CD4-positive, CD25-positive, alpha-beta regulatory T cell (primary cell): Measurements from ENCODE around the gene ELF2. TPM values are rescaled to one million over a fixed set of nuclear protein-coding genes. Genes with fewer than 3 reads are reported as not detected.

Experiments used
- ATAC-seq, 2 donors: fragments of 150-1000 bp; cut with Tn5 transposase; one replicate each; pipeline ENCODE4 v1.10.0; 2021; ENCODE audit warnings: low read depth in 2 of 2, moderate number of reproducible peaks in 2 of 2, moderate library complexity in 1 of 2
- DNase-seq, 3 donors: peaks; one replicate each; pipeline versions ENCODE4 v3.0.0 to v3.0.0-alpha.2; 2012 to 2022; ENCODE audit warnings: mixed read lengths in 1 of 3
- H3K27ac ChIP-seq: one replicate; pipeline ENCODE4 v1.7.0; 2013; ENCODE audit warnings: mild to moderate bottlenecking, low read length; ENCODE audit not compliant: insufficient read depth, poor library complexity, severe bottlenecking
- H3K27me3 ChIP-seq: one replicate; pipeline ENCODE4 v1.7.0; 2013; ENCODE audit warnings: low read length; ENCODE audit not compliant: control insufficient read depth, insufficient read depth
- H3K36me3 ChIP-seq: one replicate; pipeline ENCODE4 v1.7.0; 2013; ENCODE audit warnings: mild to moderate bottlenecking, low read length, moderate library complexity; ENCODE audit not compliant: control insufficient read depth, insufficient read depth
- H3K4me1 ChIP-seq: 2 replicates; pipeline ENCODE4 v1.7.0; 2013; ENCODE audit warnings: mild to moderate bottlenecking, low read length; ENCODE audit not compliant: insufficient read depth, control insufficient read depth, poor library complexity, severe bottlenecking
- H3K4me3 ChIP-seq: one replicate; pipeline ENCODE4 v1.7.0; 2013; ENCODE audit warnings: low read depth, mild to moderate bottlenecking, low read length, moderate library complexity
- H3K9me3 ChIP-seq, 2 experiments: 1 replicate in 1 of 2; 2 replicates in 1 of 2; pipeline ENCODE4 v1.7.0; 2013; ENCODE audit warnings: low read length in 2 of 2, mild to moderate bottlenecking in 1 of 2, moderate library complexity in 1 of 2; ENCODE audit not compliant: control insufficient read depth in 2 of 2
- H3K27ac Mint-ChIP-seq, 3 donors: one replicate each; pipeline ENCODE4 v1.8.0; 2020 to 2022; ENCODE audit warnings: mild to moderate bottlenecking in 3 of 3, mixed read lengths in 3 of 3, moderate library complexity in 2 of 3
- H3K27me3 Mint-ChIP-seq: one replicate; pipeline ENCODE4 v1.8.0; 2022; ENCODE audit warnings: mild to moderate bottlenecking, mixed read lengths
- H3K36me3 Mint-ChIP-seq: one replicate; pipeline ENCODE4 v1.8.0; 2020; ENCODE audit warnings: mixed read lengths
- H3K4me1 Mint-ChIP-seq, 4 donors: one replicate each; pipeline ENCODE4 v1.8.0; 2020 to 2022; ENCODE audit warnings: mixed read lengths in 4 of 4, mild to moderate bottlenecking in 1 of 4
- H3K4me3 Mint-ChIP-seq, 4 donors: one replicate each; pipeline ENCODE4 v1.8.0; 2020 to 2022; ENCODE audit warnings: mild to moderate bottlenecking in 4 of 4, mixed read lengths in 4 of 4, moderate library complexity in 3 of 4
- H3K9me3 Mint-ChIP-seq, 7 donors: one replicate each; pipeline ENCODE4 v1.8.0; 2020 to 2022; ENCODE audit warnings: mixed read lengths in 7 of 7, mild to moderate bottlenecking in 3 of 7, moderate library complexity in 2 of 7
- polyA plus RNA-seq, 4 donors: library from polyadenylated mRNA; unstranded; fragments of 300-500 nt; fragmentation: Illumina TruSeq; gene quantifications; one replicate each; pipeline ENCODE4 v1.2.3, GENCODE V29; 2021
- total RNA-seq: library from RNA; stranded (reverse); gene quantifications from one replicate; pipeline ENCODE4 v1.2.3, GENCODE V29; 2022

ELF2 gene
- total and polyA plus RNA-seq, 5 donors from 2014 or later, result 27.7 to 75.0 (median 32.9) TPM

DNA sequence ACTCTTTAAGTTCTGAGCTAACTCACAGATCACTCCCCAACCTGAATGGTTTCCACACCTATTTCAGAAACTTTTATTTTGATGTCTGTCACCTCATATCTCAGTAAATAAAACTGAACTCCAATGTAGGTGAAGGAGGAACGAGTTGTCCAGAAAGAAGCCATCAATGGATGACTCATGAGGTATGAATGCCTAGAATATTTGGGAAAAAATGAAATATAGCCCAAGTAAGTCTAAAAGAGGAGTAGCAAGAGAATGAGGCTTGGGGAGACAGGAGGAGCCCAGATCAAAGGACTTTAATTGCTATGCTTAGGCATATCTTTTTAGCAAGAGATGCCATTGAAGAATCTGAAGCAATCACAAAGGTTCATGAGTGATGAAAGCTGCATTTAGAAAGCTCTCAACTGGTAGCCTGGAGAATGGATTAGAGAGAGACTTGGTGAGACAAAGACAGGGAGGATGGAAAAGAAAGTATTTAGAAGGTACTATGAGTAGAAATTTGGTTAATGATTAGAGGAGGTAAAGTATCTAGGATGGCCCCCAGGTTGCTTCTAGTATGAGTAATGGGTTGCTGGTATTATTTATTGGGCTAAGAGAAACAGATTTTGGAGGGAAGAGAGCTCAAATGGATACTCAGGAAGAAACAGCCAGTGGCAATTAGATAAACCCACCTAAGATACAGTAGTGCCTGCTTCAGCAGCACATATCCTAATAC is 122.1 kb downstream of the ELF2 start:
- Mint-ChIP-seq H3K4me3 (no peak overlapping the region), H3K27ac (peak overlapping the region; percentile 32 to 68 (median 60)), H3K36me3 (peaks cover 43% of the 10 kb centered on the region), H3K9me3 (peaks cover 0 to 2% (median 0%) of the 10 kb centered on the region in 7 donors), H3K27me3 (no peaks in the 10 kb centered on the region), H3K4me1 (peaks cover 18 to 42% (median 36%) of the 10 kb centered on the region in 4 donors)
- DNase-seq (no peak), ATAC-seq (no peak)
- Histone ChIP-seq H3K36me3 (peaks cover 59% of the 10 kb centered on the region), H3K4me3 (no peak overlapping the region), H3K27ac (no peak overlapping the region), H3K9me3 (no peaks in the 10 kb centered on the region), H3K4me1 (peaks cover 5% of the 10 kb centered on the region), H3K27me3 (no peaks in the 10 kb centered on the region)

DNA sequence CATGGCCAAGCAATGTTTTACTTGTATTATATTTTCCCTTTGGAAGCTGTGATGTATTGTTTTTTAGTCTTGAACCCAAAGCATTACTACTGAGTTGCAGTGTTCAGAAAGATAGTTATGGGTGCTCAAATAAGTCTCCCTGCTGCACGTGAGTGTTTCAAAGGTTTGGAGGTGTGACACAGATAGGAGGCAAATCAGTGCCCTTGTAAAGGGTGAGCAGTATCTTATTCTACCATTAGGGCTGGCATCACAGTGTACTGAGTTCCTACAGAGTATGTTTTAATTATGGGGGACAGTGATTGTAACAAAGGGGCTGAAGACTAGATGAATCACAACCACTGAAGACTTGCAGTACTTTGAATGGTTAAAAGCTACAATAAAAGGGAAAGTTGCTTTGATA is 123.1 kb downstream of the ELF2 start:
- no peaks in the 10 kb centered on the region for H3K27me3 ChIP-seq
- no peak overlapping the region for H3K4me3 ChIP-seq
- ATAC-seq (no peak), DNase-seq (no peak)
- H3K4me1 Mint-ChIP-seq, result peaks cover 19 to 40% (median 34%) of the 10 kb centered on the region in 4 donors
- H3K36me3 ChIP-seq, result peaks cover 54% of the 10 kb centered on the region
- H3K27ac ChIP-seq, result no peak overlapping the region
- H3K27me3 Mint-ChIP-seq, result no peaks in the 10 kb centered on the region
- peaks cover 0 to 2% (median 0%) of the 10 kb centered on the region in 7 donors for H3K9me3 Mint-ChIP-seq
- peak overlapping the region; percentile 4 to 68 (median 60) for H3K27ac Mint-ChIP-seq
- H3K4me3 Mint-ChIP-seq, result no peak overlapping the region
- no peaks in the 10 kb centered on the region for H3K9me3 ChIP-seq
- H3K36me3 Mint-ChIP-seq, result peaks cover 44% of the 10 kb centered on the region
- peaks cover 5% of the 10 kb centered on the region for H3K4me1 ChIP-seq

DNA sequence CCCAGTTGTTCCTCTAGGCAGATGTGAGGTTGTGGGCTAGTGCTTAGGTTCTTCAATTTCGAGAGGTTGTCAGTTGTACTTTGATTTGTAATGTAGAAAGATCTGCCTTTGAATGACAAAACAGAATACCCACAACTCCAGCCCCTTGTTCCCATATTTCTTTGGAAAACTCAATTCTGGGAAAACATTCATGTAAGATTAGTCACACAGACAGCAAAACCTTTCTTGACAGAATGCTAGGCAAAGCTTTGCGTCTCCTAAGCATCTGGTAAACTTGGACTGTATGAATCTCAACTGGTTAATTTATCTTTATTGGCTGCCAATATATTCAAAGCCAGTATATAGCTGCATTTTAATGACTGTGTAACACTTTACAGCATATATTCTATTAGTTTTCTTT is 126.6 kb downstream of the ELF2 start:
- ATAC-seq (no peak), DNase-seq (no peak)
- no peaks in the 10 kb centered on the region for H3K27me3 ChIP-seq
- H3K9me3 Mint-ChIP-seq, result peaks cover 0 to 2% (median 0%) of the 10 kb centered on the region in 7 donors
- no peak overlapping the region for H3K4me3 ChIP-seq
- H3K4me3 Mint-ChIP-seq, result no peak overlapping the region
- H3K27me3 Mint-ChIP-seq, result no peaks in the 10 kb centered on the region
- no peaks in the 10 kb centered on the region for H3K9me3 ChIP-seq
- H3K27ac Mint-ChIP-seq, result no peak overlapping the region
- peaks cover 41% of the 10 kb centered on the region for H3K36me3 ChIP-seq
- peaks cover 38% of the 10 kb centered on the region for H3K36me3 Mint-ChIP-seq
- no peak overlapping the region for H3K27ac ChIP-seq
- peaks cover 12 to 29% (median 23%) of the 10 kb centered on the region in 4 donors for H3K4me1 Mint-ChIP-seq
- no peaks in the 10 kb centered on the region for H3K4me1 ChIP-seq

DNA sequence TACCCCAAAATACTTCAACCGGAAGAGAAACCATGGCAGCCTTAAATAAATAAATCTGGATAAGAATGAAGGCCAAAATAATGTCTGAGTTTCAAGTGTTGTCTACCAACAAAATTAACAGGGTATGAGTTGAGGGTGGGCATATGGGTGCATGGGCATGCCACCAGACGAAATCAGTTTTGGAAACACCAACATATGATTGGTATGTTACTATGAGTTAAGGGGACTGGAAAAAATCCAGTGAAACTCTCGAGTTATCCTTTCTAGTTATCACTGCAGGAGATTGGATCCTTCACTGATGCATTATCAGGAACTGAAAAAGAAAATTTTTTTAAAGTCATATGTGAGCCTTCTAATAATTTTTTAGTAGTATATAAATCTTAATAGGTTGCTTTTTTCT is 129.0 kb downstream of the ELF2 start:
- peaks cover 36% of the 10 kb centered on the region for H3K36me3 ChIP-seq
- no peaks in the 10 kb centered on the region for H3K27me3 Mint-ChIP-seq

DNA sequence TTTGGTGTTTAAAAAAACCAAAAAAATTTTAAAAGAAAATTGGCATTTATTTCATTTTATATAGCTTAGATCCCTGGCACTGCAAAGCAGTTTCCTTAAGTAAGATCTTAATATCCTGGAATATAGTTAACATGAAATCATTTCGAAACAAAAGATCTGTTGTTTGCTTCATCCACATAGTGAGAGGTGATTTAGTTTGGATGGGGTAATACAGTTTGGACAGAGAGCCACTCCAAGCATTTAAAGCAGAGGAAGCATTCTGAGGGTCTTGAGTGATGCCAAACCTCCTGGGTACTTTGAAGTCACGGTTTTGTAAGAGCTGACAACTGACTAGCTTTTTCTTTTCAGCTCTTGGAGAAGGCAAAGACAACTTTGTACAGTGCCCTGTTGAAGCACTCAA is 132.7 kb downstream of the ELF2 start:
- Histone ChIP-seq H3K4me1 (no peaks in the 10 kb centered on the region), H3K27ac (no peak overlapping the region), H3K9me3 (no peaks in the 10 kb centered on the region), H3K27me3 (no peaks in the 10 kb centered on the region), H3K36me3 (peaks cover 25% of the 10 kb centered on the region), H3K4me3 (no peak overlapping the region)
- no peak overlapping the region for H3K4me3 Mint-ChIP-seq
- DNase-seq, result no peak
- peak overlapping the region in 1 of 3 donors; percentile 61 for H3K27ac Mint-ChIP-seq
- ATAC-seq, result no peak
- no peaks in the 10 kb centered on the region for H3K27me3 Mint-ChIP-seq
- H3K36me3 Mint-ChIP-seq, result peaks cover 25% of the 10 kb centered on the region
- H3K4me1 Mint-ChIP-seq, result peaks cover 3 to 23% (median 11%) of the 10 kb centered on the region in 4 donors
- H3K9me3 Mint-ChIP-seq, result no peaks in the 10 kb centered on the region

More for the DNA sequence above, 129.0 kb downstream of the ELF2 start:
- H3K36me3 Mint-ChIP-seq, result peaks cover 31% of the 10 kb centered on the region
- Histone ChIP-seq H3K4me1 (no peaks in the 10 kb centered on the region), H3K27me3 (no peaks in the 10 kb centered on the region), H3K27ac (no peak overlapping the region), H3K9me3 (no peaks in the 10 kb centered on the region), H3K4me3 (no peak overlapping the region)
- H3K4me1 Mint-ChIP-seq, result peaks cover 4 to 22% (median 9%) of the 10 kb centered on the region in 4 donors
- DNase-seq (no peak), ATAC-seq (no peak)
- H3K4me3 Mint-ChIP-seq, result no peak overlapping the region
- peak overlapping the region in 1 of 3 donors; percentile 13 for H3K27ac Mint-ChIP-seq
- no peaks in the 10 kb centered on the region for H3K9me3 Mint-ChIP-seq

DNA sequence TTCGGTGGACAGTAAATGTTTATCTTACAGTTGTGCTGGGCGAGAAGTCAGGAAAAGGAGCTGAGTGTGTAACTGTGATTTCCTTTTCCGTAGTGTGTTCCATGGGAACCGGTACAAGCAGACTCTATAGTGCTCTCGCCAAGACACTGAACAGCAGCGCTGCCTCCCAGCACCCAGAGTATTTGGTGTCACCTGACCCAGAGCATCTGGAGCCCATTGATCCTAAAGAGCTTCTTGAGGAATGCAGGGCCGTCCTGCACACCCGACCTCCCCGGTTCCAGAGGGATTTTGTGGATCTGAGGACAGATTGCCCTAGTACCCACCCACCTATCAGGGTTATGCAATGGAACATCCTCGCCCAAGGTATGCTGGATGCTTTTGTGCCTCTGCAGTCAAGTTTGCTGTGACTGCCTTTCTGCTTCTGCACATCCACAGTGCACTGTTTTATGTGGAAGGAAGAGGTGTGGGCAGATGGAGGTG is 134.0 kb downstream of the ELF2 start:
- H3K4me1 Mint-ChIP-seq, result peaks cover 3 to 17% (median 8%) of the 10 kb centered on the region in 4 donors
- ATAC-seq, result no peak
- no peak overlapping the region for H3K27ac ChIP-seq
- no peaks in the 10 kb centered on the region for H3K9me3 Mint-ChIP-seq
- H3K9me3 ChIP-seq, result no peaks in the 10 kb centered on the region
- no peaks in the 10 kb centered on the region for H3K27me3 Mint-ChIP-seq
- H3K4me1 ChIP-seq, result no peaks in the 10 kb centered on the region
- H3K36me3 Mint-ChIP-seq, result peaks cover 16% of the 10 kb centered on the region
- no peak for DNase-seq
- H3K27me3 ChIP-seq, result no peaks in the 10 kb centered on the region
- H3K4me3 Mint-ChIP-seq, result no peak overlapping the region
- no peak overlapping the region for H3K4me3 ChIP-seq
- peaks cover 19% of the 10 kb centered on the region for H3K36me3 ChIP-seq
- peak overlapping the region in 1 of 3 donors; percentile 29 for H3K27ac Mint-ChIP-seq

DNA sequence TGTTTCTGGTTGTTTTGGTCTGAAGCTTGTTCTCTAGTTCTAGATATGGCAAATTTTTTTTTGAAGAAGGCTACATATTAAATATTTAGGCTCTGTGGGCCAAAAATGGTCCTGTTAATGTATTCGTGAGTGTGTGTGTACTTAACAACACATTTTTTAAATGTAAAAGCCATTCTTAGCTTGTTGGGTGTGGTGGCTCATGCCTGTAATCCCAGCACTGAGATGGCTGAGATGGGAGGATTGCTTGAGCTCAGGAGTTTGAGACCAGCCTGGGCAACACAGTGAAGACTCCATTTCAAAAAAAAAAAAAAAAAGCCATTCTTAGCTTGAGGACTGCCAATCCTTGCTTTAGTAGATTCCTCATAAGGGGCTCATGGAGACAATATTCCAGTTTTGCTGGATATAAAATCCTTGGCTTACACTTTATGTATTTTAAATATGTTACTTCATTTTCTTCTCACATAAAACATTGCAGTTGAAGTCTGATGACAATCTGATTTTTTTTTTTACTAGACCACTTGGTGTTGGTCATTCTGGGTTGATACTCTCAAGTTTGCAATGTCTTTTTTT is 138.1 kb downstream of the ELF2 start:
- Histone ChIP-seq H3K27me3 (no peaks in the 10 kb centered on the region), H3K36me3 (peaks cover 7% of the 10 kb centered on the region), H3K4me3 (no peak overlapping the region), H3K27ac (peak overlapping the region; percentile 14), H3K4me1 (no peaks in the 10 kb centered on the region), H3K9me3 (no peaks in the 10 kb centered on the region)
- Mint-ChIP-seq H3K4me1 (peaks cover 9 to 18% (median 14%) of the 10 kb centered on the region in 4 donors), H3K27ac (no peak overlapping the region), H3K27me3 (no peaks in the 10 kb centered on the region), H3K4me3 (no peak overlapping the region), H3K36me3 (peaks cover 8% of the 10 kb centered on the region), H3K9me3 (no peaks in the 10 kb centered on the region)
- DNase-seq (no peak), ATAC-seq (no peak)
